Measurements from ENCODE around the gene MYH8. TPM values are rescaled to one million over a fixed set of nuclear protein-coding genes. Genes with fewer than 3 reads are reported as not detected.

The MYH8 gene
- total RNA-seq, 1 donor from 2014 or later: not detected

DNA sequence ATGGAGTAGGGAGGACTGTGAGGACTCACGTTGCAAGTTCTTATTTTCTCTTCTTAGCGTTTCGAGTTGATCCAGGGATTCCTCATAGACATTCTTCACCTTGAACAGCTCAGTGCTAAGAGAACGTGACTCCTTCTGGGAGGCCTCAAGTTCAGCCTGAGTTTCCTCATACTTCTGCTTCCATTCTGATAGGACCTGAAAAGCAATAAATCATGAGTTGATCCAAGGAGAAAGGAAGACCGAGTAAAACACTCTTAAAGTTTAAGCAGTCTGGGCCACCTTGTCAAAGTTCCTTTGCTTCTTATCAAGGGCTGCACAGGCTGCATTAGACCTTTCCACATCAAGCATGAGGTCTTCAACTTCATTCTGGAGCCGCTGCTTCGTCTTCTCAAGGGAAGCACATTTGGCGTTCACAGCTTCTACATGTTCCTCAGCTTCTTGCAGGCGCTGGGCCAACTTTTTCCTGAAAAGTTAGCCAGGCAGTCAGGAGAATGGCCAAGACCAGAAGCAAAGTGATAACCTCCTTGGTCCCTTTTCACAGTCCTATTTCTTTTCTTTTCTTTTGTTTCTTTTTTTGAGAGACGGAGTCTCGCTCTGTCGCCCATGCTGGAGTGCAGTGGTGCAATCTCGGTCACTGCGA, 25.1 kb downstream of the MYH8 start:
- Histone ChIP-seq H3K27ac (ENCODE audit: low read depth, low read length) (no peak overlapping the region), H3K4me2 (ENCODE audit: low read length) (no peak overlapping the region), H3K4me1 (ENCODE audit: insufficient read depth, low read length) (no peaks in the 10 kb centered on the region), H3K4me3 (ENCODE audit: insufficient read depth, low read depth, low read length) (no peak overlapping the region), H3K36me3 (ENCODE audit: insufficient read depth, low read length) (no peaks in the 10 kb centered on the region), H3K27me3 (ENCODE audit: insufficient read depth, low read length) (no peaks in the 10 kb centered on the region), H2AFZ (ENCODE audit: low read depth, low read length) (no peak overlapping the region), H3K9ac (ENCODE audit: low read length) (no peak overlapping the region), H4K20me1 (ENCODE audit: insufficient read depth, low read length) (no peaks in the 10 kb centered on the region), H3K9me3 (ENCODE audit: insufficient read depth, low read depth, low read length) (no peaks in the 10 kb centered on the region), H3K79me2 (ENCODE audit: insufficient read depth, low read length) (no peaks in the 10 kb centered on the region)
- FAIRE-seq: no peak
- H3K36me3 Mint-ChIP-seq (ENCODE audit: low read depth, unreplicated experiment): no peaks in the 10 kb centered on the region
- no peak overlapping the region for H3K27ac Mint-ChIP-seq (ENCODE audit: unreplicated experiment)
- no peaks in the 10 kb centered on the region for H3K9me3 Mint-ChIP-seq (ENCODE audit: unreplicated experiment)
- no peak for DNase-seq (ENCODE audit: low read depth)
- peaks cover 1% of the 10 kb centered on the region for H3K4me1 Mint-ChIP-seq (ENCODE audit: low read depth, unreplicated experiment)
- peaks cover 7% of the 10 kb centered on the region for H3K27me3 Mint-ChIP-seq (ENCODE audit: low read depth, unreplicated experiment)
- H3K4me3 Mint-ChIP-seq (ENCODE audit: unreplicated experiment): no peak overlapping the region
- TF ChIP-seq, protein P1, sequence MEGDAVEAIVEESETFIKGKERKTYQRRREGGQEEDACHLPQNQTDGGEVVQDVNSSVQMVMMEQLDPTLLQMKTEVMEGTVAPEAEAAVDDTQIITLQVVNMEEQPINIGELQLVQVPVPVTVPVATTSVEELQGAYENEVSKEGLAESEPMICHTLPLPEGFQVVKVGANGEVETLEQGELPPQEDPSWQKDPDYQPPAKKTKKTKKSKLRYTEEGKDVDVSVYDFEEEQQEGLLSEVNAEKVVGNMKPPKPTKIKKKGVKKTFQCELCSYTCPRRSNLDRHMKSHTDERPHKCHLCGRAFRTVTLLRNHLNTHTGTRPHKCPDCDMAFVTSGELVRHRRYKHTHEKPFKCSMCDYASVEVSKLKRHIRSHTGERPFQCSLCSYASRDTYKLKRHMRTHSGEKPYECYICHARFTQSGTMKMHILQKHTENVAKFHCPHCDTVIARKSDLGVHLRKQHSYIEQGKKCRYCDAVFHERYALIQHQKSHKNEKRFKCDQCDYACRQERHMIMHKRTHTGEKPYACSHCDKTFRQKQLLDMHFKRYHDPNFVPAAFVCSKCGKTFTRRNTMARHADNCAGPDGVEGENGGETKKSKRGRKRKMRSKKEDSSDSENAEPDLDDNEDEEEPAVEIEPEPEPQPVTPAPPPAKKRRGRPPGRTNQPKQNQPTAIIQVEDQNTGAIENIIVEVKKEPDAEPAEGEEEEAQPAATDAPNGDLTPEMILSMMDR (IDR thresholded peaks at IDR 0.05; ENCODE audit: insufficient read depth, low read depth, low read length): no peak
- no peak for TF ChIP-seq EZH2 (IDR thresholded peaks at IDR 0.05; ENCODE audit: insufficient read depth, low read length)

DNA sequence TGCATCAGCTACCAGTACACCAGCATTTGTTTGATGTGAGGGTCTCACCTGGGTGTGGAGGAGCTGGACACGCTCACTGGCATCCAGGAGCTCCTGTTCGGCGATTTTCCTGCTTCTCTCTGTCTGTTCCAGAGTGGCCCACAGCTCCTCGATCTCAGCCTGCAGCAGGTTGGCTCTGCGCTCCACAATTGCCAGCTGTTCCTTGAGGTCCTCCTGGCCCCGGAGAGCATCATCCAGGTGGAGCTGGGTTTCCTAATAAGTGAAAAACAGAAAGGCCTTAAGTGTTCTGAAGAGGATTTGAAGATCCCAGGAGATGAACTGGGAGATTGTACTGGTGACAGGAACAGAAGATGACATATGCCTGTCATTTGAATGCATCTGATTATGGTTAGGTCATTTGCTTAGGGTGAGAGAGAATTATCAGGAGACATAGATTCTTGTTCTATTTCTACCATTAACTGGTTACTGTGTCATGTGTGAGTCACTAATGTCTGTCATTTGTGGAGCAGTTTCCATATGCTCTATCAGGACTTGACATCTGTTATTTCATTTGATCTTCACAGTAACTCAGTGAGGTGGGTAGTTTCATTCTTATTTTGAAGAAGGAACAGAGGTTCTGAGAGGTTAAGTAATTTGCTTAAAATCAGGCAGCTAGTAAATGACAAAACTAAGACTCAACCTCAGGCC, 27.4 kb downstream of the MYH8 start:
- no peak overlapping the region for H3K4me3 ChIP-seq (ENCODE audit: insufficient read depth, low read depth, low read length)
- no peaks in the 10 kb centered on the region for H3K36me3 Mint-ChIP-seq (ENCODE audit: low read depth, unreplicated experiment)
- no peaks in the 10 kb centered on the region for H3K27me3 ChIP-seq (ENCODE audit: insufficient read depth, low read length)
- no peak overlapping the region for H3K27ac Mint-ChIP-seq (ENCODE audit: unreplicated experiment)
- H3K9me3 ChIP-seq (ENCODE audit: insufficient read depth, low read depth, low read length): no peaks in the 10 kb centered on the region
- H3K27me3 Mint-ChIP-seq (ENCODE audit: low read depth, unreplicated experiment): peaks cover 5% of the 10 kb centered on the region
- FAIRE-seq (no peak), DNase-seq (ENCODE audit: low read depth) (no peak)
- H3K27ac ChIP-seq (ENCODE audit: low read depth, low read length): no peak overlapping the region
- H3K4me3 Mint-ChIP-seq (ENCODE audit: unreplicated experiment): no peak overlapping the region
- no peaks in the 10 kb centered on the region for H3K79me2 ChIP-seq (ENCODE audit: insufficient read depth, low read length)
- no peaks in the 10 kb centered on the region for H3K9me3 Mint-ChIP-seq (ENCODE audit: unreplicated experiment)
- H3K4me1 Mint-ChIP-seq (ENCODE audit: low read depth, unreplicated experiment): peaks cover 1% of the 10 kb centered on the region
- H3K9ac ChIP-seq (ENCODE audit: low read length): no peak overlapping the region
- H4K20me1 ChIP-seq (ENCODE audit: insufficient read depth, low read length): no peaks in the 10 kb centered on the region
- no peaks in the 10 kb centered on the region for H3K36me3 ChIP-seq (ENCODE audit: insufficient read depth, low read length)
- no peak overlapping the region for H2AFZ ChIP-seq (ENCODE audit: low read depth, low read length)
- no peak overlapping the region for H3K4me2 ChIP-seq (ENCODE audit: low read length)
- no peak for TF ChIP-seq EZH2 (IDR thresholded peaks at IDR 0.05; ENCODE audit: insufficient read depth, low read length)
- no peaks in the 10 kb centered on the region for H3K4me1 ChIP-seq (ENCODE audit: insufficient read depth, low read length)

DNA sequence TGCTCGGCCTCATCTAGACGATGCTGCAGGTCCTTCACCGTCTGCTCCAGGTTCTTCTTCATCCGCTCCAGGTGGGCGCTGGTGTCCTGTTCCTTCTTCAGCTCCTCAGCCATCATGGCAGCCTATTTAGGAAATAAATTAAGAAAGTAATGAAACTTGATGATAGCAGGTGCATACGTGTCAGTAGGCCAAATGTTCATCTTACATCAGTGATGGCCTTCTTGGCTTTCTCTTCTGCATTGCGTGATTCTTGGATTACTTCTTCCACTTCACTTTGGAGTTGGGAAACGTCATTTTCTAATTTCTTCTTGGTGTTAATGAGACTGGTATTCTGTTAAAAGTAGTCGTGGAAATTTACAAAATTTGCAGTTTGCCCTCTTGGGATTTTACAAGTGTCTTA, 28.9 kb downstream of the MYH8 start:
- Histone ChIP-seq H3K79me2 (ENCODE audit: insufficient read depth, low read length) (no peaks in the 10 kb centered on the region), H3K27me3 (ENCODE audit: insufficient read depth, low read length) (no peaks in the 10 kb centered on the region), H4K20me1 (ENCODE audit: insufficient read depth, low read length) (no peaks in the 10 kb centered on the region), H3K27ac (ENCODE audit: low read depth, low read length) (no peak overlapping the region), H3K9ac (ENCODE audit: low read length) (no peak overlapping the region), H3K4me2 (ENCODE audit: low read length) (no peak overlapping the region), H2AFZ (ENCODE audit: low read depth, low read length) (no peak overlapping the region), H3K4me3 (ENCODE audit: insufficient read depth, low read depth, low read length) (no peak overlapping the region), H3K9me3 (ENCODE audit: insufficient read depth, low read depth, low read length) (no peaks in the 10 kb centered on the region), H3K4me1 (ENCODE audit: insufficient read depth, low read length) (no peaks in the 10 kb centered on the region), H3K36me3 (ENCODE audit: insufficient read depth, low read length) (no peaks in the 10 kb centered on the region)
- Mint-ChIP-seq H3K27ac (ENCODE audit: unreplicated experiment) (no peak overlapping the region), H3K4me1 (ENCODE audit: low read depth, unreplicated experiment) (peaks cover 1% of the 10 kb centered on the region), H3K27me3 (ENCODE audit: low read depth, unreplicated experiment) (peaks cover 5% of the 10 kb centered on the region), H3K9me3 (ENCODE audit: unreplicated experiment) (no peaks in the 10 kb centered on the region), H3K4me3 (ENCODE audit: unreplicated experiment) (no peak overlapping the region), H3K36me3 (ENCODE audit: low read depth, unreplicated experiment) (no peaks in the 10 kb centered on the region)
- FAIRE-seq (no peak), DNase-seq (ENCODE audit: low read depth) (no peak)
- TF ChIP-seq, protein P1 (IDR thresholded peaks at IDR 0.05; ENCODE audit: insufficient read depth, low read depth, low read length): no peak
- no peak for TF ChIP-seq EZH2 (IDR thresholded peaks at IDR 0.05; ENCODE audit: insufficient read depth, low read length)
